Renal cortical epithelial cell (primary cell): ENCODE data around the gene PTHLH. TPM values are rescaled to one million over a fixed set of nuclear protein-coding genes. Genes with fewer than 3 reads are reported as not detected.

ENCODE experiments used
- DNase-seq: peaks from one replicate; pipeline ENCODE4 v3.0.0-alpha.2; 2011; ENCODE audit warnings: low read depth
- total RNA-seq: library from RNA; depleted of rRNA; stranded (reverse); fragments of >200 nt; gene quantifications from 2 replicates; pipeline ENCODE4 v1.2.3, GENCODE V29; 2014

Gene PTHLH
- total RNA-seq, 1 donor from 2014 or later = 0.40 TPM

- DNase-seq = no peak
These were observed 2.2 kb upstream of the PTHLH start for GRCh38 chr12:27974735-27975221.

GRCh38 chr12:27973487-27973890 lies 956 bp upstream of the PTHLH start:
- peak; percentile 22 for DNase-seq

GRCh38 chr12:27971606-27972005 lies 927 bp downstream of the PTHLH start:
- peak; percentile 49 for DNase-seq

- peak; percentile 19 for DNase-seq
These were observed 1.4 kb downstream of the PTHLH start for GRCh38 chr12:27971121-27971489.

GRCh38 chr12:27970401-27971120 lies 2.0 kb downstream of the PTHLH start:
- DNase-seq = no peak

GRCh38 chr12:27969624-27970400 lies 2.7 kb downstream of the PTHLH start:
- peak; percentile 67 for DNase-seq

- peak; percentile 37 for DNase-seq
These were observed 3.4 kb downstream of the PTHLH start for GRCh38 chr12:27968972-27969623.

GRCh38 chr12:27967551-27968054 lies 4.9 kb downstream of the PTHLH start:
- peak; percentile 47 for DNase-seq

- peak; percentile 99 for DNase-seq
These were observed 5.7 kb downstream of the PTHLH start for GRCh38 chr12:27966870-27967269.

GRCh38 chr12:27965966-27966365 lies 6.6 kb downstream of the PTHLH start:
- DNase-seq = peak; percentile 71

GRCh38 chr12:27965411-27965810 lies 7.1 kb downstream of the PTHLH start:
- DNase-seq = peak; percentile 96

- DNase-seq = no peak
These were observed 8.4 kb downstream of the PTHLH start for GRCh38 chr12:27964123-27964522.

GRCh38 chr12:27960821-27961220 lies 11.7 kb downstream of the PTHLH start:
- no peak for DNase-seq

- DNase-seq = no peak
These were observed 13.9 kb downstream of the PTHLH start for GRCh38 chr12:27958675-27959074.

- DNase-seq = no peak
These were observed 15.2 kb downstream of the PTHLH start for GRCh38 chr12:27957366-27957765.

GRCh38 chr12:27953817-27954216 lies 18.7 kb downstream of the PTHLH start:
- no peak for DNase-seq

- no peak for DNase-seq
These were observed 19.2 kb downstream of the PTHLH start for GRCh38 chr12:27953348-27953747.

GRCh38 chr12:27952510-27952909 lies 20.0 kb downstream of the PTHLH start:
- no peak for DNase-seq

GRCh38 chr12:27951898-27952297 lies 20.6 kb downstream of the PTHLH start:
- DNase-seq = no peak

GRCh38 chr12:27946421-27946820 lies 26.1 kb downstream of the PTHLH start:
- DNase-seq = no peak

- DNase-seq = peak; percentile 71
These were observed 31.7 kb downstream of the PTHLH start for GRCh38 chr12:27940756-27941402.

GRCh38 chr12:27940245-27940644 lies 32.3 kb downstream of the PTHLH start:
- DNase-seq = no peak
